Activated T-cell treated with anti-CD3 and anti-CD28 coated beads for 1 hour (primary cell): ENCODE measurements around the gene KCNK4.
A peak's percentile ranks its signal among the peaks of the same experiment; 100 is the strongest.
"Not testable (repeated sequence)": the region's sequence is repeated elsewhere in the genome, so short reads cannot be mapped to it uniquely, and the experiment has no call there.

Experiments
- DNase-seq: peaks from one replicate; pipeline ENCODE4 v3.0.0-alpha.2; 2020; ENCODE audit warnings: low read depth

The KCNK4 gene

GRCh38 chr11:64306876-64307622 is 15.9 kb downstream of the KCNK4 start:
- no peak for DNase-seq

GRCh38 chr11:64307795-64308194 is 16.7 kb downstream of the KCNK4 start:
- DNase-seq = not testable (repeated sequence)

DNA sequence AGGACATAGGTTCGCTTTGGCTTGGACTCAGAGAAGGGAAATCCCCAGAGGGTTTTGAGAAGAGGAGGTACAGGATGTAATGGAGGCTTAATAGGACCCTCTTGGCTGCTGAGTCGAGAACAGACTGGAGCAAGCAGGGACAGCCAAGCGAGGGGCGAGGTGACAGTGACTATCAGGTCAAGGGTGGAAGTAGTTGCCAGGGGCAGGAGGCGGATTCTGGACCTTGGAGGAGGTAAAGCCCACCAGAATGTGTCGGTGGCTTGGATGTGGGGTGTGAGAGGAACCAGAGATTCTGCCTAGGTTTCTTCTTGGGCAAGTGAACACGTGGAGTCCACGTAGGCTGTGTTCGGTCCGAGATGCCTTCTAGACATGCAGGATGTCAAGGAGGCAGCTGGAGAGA is 21.8 kb downstream of the KCNK4 start:
- DNase-seq = no peak

- DNase-seq = no peak
Observed at GRCh38 chr11:64313491-64314145, 22.5 kb downstream of the KCNK4 start.

- DNase-seq = no peak
Observed at GRCh38 chr11:64314146-64314804, 23.2 kb downstream of the KCNK4 start.

DNA sequence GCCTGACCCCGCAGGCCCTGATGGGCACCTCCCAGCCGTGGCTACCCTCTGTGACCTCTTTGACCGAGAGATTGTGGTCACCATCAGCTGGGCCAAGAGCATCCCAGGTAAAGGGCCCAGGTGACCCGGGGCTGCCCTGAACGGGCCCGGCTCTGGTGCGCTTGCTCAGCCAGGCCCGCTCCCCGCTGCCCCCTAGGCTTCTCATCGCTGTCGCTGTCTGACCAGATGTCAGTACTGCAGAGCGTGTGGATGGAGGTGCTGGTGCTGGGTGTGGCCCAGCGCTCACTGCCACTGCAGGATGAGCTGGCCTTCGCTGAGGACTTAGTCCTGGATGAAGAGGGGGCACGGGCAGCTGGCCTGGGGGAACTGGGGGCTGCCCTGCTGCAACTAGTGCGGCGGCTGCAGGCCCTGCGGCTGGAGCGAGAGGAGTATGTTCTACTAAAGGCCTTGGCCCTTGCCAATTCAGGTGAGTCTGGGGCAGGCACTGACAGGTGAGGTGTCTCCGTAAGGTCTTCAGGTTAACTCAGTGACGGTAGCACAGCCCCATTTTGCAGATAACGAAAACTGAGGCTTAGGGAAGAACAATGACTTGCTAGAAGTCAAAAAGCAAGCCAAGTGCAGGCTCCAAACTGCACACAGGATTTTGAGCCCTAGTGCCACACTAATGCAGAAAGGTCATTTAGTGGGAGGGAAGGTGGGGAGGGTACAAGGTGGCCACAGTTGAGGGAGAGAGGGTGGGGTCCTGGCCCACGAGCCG is 23.9 kb downstream of the KCNK4 start:
- DNase-seq = no peak

DNA sequence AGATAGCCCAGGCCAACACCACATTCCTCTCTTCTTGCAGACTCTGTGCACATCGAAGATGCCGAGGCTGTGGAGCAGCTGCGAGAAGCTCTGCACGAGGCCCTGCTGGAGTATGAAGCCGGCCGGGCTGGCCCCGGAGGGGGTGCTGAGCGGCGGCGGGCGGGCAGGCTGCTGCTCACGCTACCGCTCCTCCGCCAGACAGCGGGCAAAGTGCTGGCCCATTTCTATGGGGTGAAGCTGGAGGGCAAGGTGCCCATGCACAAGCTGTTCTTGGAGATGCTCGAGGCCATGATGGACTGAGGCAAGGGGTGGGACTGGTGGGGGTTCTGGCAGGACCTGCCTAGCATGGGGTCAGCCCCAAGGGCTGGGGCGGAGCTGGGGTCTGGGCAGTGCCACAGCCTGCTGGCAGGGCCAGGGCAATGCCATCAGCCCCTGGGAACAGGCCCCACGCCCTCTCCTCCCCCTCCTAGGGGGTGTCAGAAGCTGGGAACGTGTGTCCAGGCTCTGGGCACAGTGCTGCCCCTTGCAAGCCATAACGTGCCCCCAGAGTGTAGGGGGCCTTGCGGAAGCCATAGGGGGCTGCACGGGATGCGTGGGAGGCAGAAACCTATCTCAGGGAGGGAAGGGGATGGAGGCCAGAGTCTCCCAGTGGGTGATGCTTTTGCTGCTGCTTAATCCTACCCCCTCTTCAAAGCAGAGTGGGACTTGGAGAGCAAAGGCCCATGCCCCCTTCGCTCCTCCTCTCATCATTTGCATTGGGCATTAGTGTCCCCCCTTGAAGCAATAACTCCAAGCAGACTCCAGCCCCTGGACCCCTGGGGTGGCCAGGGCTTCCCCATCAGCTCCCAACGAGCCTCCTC is 24.8 kb downstream of the KCNK4 start:
- not testable (repeated sequence) for DNase-seq

DNA sequence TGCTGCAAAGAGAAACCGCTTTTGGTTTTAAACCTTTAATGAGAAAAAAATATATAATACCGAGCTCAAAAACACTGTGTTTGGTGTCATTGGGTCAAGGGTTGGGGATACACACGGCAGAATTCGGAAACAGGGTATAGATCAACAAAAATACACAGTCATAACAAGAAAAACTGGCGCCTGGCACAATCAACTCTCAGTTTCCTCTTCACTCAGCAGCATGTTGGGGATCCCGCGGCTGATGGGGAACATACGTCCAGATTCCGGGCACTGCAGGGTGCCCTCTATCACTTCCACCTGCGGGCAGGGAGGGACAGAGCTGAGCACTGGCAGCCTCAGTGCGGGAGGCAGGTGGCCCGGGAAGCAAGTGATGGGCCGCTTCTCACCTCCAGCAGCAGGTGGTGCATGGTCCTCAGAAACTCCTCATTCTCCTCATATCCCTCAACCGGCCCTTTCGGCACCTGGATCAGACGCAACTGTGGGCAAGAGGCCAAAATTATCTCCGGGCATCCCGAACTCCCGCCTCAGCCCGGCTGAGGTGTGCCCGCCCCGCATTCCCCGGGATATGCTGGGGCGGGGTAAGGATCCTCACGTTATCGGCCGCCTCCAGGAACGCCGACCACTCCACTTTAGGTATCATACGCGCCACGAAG is 25.7 kb downstream of the KCNK4 start:
- no peak for DNase-seq

- peak; percentile 88 for DNase-seq
Observed at GRCh38 chr11:64317325-64317960, 26.3 kb downstream of the KCNK4 start, which contains the start of gene TRMT112. TRMT112 (minus strand) TSS chr11:64317559; CDS start chr11:64317526, 33 bp downstream.

DNA sequence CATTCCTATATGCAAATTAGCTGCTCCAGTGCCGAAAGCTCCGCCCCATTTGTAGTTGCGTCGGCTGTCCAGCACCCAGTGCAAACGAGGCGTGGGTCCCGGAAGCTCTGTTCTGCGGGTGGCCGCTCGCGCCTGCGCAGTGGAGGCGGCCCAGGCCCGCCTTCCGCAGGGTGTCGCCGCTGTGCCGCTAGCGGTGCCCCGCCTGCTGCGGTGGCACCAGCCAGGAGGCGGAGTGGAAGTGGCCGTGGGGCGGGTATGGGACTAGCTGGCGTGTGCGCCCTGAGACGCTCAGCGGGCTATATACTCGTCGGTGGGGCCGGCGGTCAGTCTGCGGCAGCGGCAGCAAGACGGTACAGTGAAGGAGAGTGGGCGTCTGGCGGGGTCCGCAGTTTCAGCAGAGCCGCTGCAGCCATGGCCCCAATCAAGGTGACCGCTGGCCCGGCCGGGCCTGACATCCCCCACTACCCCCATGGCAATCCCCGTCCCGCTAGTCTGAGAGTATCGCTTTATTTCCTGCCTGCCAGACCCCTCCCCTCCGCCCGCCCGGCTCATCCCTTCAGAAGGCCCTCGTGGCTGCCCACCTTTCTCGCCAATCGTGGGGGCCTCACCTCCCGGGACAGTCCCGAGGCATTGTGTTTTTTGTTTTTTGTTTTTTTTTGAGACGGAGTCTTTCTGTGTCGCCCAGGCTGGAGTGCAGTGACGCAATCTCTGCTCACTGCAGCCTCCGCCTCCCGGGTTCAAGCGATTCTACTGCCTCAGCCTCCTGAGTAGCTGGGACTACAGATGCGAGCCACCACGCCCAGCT is 27.1 kb downstream of the KCNK4 start, which contains the start of gene PRDX5:
Gene PRDX5, plus strand, starts transcription at position 161 of the 805 bp plus-strand sequence. Its CDS starts 95 bp downstream, at position 256.
- peak; percentile 86 for DNase-seq

DNA sequence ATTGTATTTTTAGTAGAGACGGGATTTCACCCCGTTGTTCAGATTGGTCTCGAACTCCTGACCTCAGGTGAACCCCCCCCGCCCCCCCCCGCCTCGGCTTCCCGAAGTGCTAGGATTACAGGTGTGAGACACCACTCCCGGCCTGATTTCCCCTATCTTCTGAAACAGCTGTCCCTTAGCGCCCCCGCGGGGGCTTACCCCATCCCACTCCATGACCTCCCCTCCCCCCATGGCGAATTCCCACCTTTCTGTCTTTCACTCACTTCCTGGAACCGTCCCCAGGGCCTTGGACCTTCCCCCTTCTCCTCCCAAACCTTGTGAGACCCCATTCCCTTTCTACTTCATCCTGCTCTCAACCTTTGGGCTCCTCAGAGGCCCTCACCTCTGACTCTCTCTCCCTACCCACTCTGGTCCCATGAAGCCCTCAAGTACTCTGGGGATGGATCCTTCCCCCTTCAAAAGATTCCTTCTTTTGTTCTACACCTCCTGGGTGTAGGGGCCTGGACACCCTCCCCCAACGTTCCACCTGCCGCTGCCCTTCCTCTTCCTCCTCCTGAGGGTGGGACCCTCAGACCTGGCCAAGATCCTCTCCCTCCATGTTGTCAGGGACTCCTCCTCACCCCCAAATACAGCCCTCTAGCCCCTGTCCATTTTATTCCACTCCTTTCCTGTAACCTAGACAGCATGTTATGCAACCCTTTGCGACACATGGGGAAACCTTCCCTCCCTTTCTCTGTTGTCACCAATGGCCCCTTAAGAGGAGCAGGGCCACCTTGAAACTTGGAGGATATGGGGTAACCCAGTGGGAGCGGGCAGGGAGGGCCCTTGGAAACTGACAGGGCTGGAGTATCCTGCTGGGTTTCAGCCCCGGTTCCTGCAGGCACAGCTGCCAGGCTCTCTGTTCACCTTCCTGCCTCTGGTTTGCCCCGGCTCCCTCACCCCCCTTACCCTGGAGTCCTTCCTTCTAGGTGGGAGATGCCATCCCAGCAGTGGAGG is 28.0 kb downstream of the KCNK4 start:
- no peak for DNase-seq

- no peak for DNase-seq
Observed at GRCh38 chr11:64320556-64320955, 29.5 kb downstream of the KCNK4 start.

- no peak for DNase-seq
Observed at GRCh38 chr11:64321026-64321425, 29.9 kb downstream of the KCNK4 start.

- DNase-seq = no peak
Observed at GRCh38 chr11:64321533-64321932, 30.4 kb downstream of the KCNK4 start.

DNA sequence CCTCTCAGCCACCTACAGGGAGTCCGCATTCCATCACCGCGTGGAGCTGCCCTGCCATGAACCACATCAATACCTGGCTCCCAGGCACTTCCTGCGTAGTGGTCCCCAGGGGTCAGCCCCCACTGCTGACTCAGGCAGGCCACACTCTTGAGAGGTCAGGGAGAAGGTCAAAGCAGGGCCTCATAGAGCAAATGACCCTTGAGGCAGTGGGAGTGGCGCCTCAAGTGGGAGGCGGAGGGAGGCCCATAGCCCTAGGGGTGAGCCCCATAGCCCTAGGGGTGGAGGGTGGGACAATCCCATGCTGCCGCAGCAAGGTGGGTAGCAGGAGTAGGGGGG is 31.8 kb downstream of the KCNK4 start:
- no peak for DNase-seq

DNA sequence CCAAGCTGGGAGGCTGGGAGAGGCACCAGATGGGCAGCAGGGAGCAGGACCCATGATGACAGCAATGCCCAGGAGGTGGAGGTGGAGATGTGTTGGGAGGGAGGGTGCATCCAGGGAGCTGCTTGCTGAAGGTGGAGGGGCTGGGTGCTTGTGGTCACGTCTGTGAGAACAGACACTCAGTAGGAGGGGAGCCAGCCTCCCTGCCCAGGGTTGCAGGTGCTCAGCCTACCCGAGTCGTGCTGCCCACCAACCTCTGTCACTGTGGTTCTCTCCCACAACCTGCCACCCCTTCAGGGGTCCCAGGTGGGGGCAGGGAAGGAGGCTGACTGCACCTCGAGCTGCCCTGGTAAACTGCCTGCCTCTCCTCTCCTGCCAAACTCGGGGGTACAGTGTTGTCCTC is 32.3 kb downstream of the KCNK4 start:
- no peak for DNase-seq

DNA sequence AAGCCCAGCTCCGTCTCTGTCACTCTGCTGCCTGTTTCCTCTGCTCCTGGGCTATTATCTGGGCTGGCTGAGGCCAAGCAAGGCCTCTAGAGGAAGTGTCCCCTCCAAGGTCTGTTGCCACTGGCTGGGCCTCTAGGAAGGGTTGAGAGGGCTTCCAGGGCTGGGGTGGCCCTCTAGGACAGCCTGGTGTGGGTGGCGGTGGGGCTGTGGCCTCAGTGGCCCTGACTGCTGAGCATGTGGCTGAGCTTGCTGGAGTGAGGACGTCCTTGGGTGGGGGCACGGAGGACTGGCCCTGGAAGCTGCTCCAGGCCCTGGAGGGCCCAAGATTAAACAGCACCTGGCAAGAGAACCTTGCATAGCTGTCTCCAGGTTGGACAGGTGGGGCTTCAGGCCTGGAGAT is 32.9 kb downstream of the KCNK4 start:
- not testable (repeated sequence) for DNase-seq
